A549 (cell line): Measurements from ENCODE around the gene SAMD4B. TPM values are rescaled to one million over a fixed set of nuclear protein-coding genes. Genes with fewer than 3 reads are reported as not detected.

Source experiments
- ATAC-seq, 2 experiments: fragments of 200-7000 bp in 1 of 2; fragments of >200 bp in 1 of 2; cut with Nextera tagmentation in 1 of 2; cut with Tn5 transposase in 1 of 2; 3 replicates each; pipeline versions ENCODE4 v1.8.0 to v1.9.1; 2018 to 2020; ENCODE audit warnings: mild to moderate bottlenecking in 1 of 2, moderate library complexity in 1 of 2
- CTCF ChIA-PET: fragments of 300-600 bp; sonication (Branson Sonifier 250); formaldehyde crosslinking; extraction: SDS; loops from one replicate; lab custom pipeline; 2021; ENCODE audit warnings: antibody characterized with exemption, inconsistent platforms; lab: Yijun Ruan, JAX
- POLR2A ChIA-PET: fragments of 350-600 bp; formaldehyde crosslinking; extraction: SDS; loops from one replicate; lab custom pipeline; 2021; ENCODE audit warnings: antibody characterized with exemption, inconsistent platforms; lab: Yijun Ruan, JAX
- DNase-seq, 2 experiments: peaks; one replicate each; pipeline versions ENCODE4 v3.0.0 to v3.0.0-alpha.2; 2011 to 2016; ENCODE audit warnings: low read depth in 1 of 2, low spot score in 1 of 2
- FAIRE-seq: peaks from 2 replicates; lab custom pipeline; 2011; peaks lifted over from hg19 to GRCh38; lab: Jason Lieb, UNC
- H3K27ac ChIP-seq, 2 experiments: fragments of >200 bp; sonication (Bioruptor Twin); formaldehyde crosslinking; 3 replicates each; pipeline ENCODE4 v1.5.1; 2016 to 2017
- H3K4me1 ChIP-seq: fragments of >200 bp; sonication (Bioruptor Twin); formaldehyde crosslinking; 3 replicates; pipeline ENCODE4 v1.6.1; 2016
- H3K4me2 ChIP-seq: fragments of >200 bp; sonication (Bioruptor Twin); formaldehyde crosslinking; 3 replicates; pipeline ENCODE4 v1.6.1; 2016
- H3K4me3 ChIP-seq: fragments of >200 bp; sonication (Bioruptor Twin); formaldehyde crosslinking; 3 replicates; pipeline ENCODE4 v1.5.1; 2016
- H3K9me3 ChIP-seq: fragments of >200 bp; sonication (Bioruptor Twin); formaldehyde crosslinking; 3 replicates; pipeline ENCODE4 v1.6.1; 2016
- ATOH8 ChIP-seq: fragments of 250-450 bp; sonication (Bioruptor Pico); IDR thresholded peaks from 2 replicates; pipeline ENCODE4 v1.5.0; 2020; ENCODE audit warnings: low read depth, mild to moderate bottlenecking, moderate library complexity
- CBX8 ChIP-seq: fragments of 200-600 bp; sonication (generic); IDR thresholded peaks from 2 replicates; pipeline ENCODE4 v1.6.1; 2016
- CEBPB ChIP-seq, 2 experiments: fragments of >200 bp in 1 of 2; sonication (Bioruptor Twin) in 1 of 2; formaldehyde crosslinking in 1 of 2; IDR thresholded peaks; 2 replicates each; pipeline ENCODE4 v1.6.1; 2012 to 2016
- CHD4 ChIP-seq: fragments of 200-600 bp; sonication (generic); IDR thresholded peaks from 2 replicates; pipeline ENCODE4 v1.6.1; 2016; ENCODE audit warnings: antibody characterized with exemption, mild to moderate bottlenecking, borderline replicate concordance
- FOSB ChIP-seq: fragments of 250-450 bp; sonication (Bioruptor Pico); IDR thresholded peaks from 2 replicates; pipeline ENCODE4 v1.5.0; 2020; ENCODE audit warnings: mild to moderate bottlenecking, moderate library complexity
- GATA3 ChIP-seq: IDR thresholded peaks from 2 replicates; pipeline ENCODE4 v1.6.1; 2012; ENCODE audit warnings: borderline replicate concordance
- HDAC2 ChIP-seq: fragments of 200-600 bp; sonication (generic); IDR thresholded peaks from 2 replicates; pipeline ENCODE4 v1.6.1; 2016
- HOXA7 ChIP-seq: fragments of 250-450 bp; sonication (Bioruptor Pico); IDR thresholded peaks from 2 replicates; pipeline ENCODE4 v1.5.0; 2020; ENCODE audit warnings: mild to moderate bottlenecking, moderate library complexity
- HOXB13 ChIP-seq: fragments of 250-450 bp; sonication (Bioruptor Pico); IDR thresholded peaks from 2 replicates; pipeline ENCODE4 v1.5.0; 2020; ENCODE audit warnings: low read depth, mild to moderate bottlenecking, moderate library complexity
- HOXB5 ChIP-seq: fragments of 250-450 bp; sonication (Bioruptor Pico); IDR thresholded peaks from 2 replicates; pipeline ENCODE4 v1.5.0; 2020; ENCODE audit warnings: mild to moderate bottlenecking, moderate library complexity
- JUN ChIP-seq, 2 experiments: fragments of >200 bp; sonication (Bioruptor Twin); formaldehyde crosslinking; IDR thresholded peaks; 2 replicates in 1 of 2; 3 replicates in 1 of 2; pipeline ENCODE4 v1.6.1; 2016 to 2017
- JUNB ChIP-seq: fragments of >200 bp; sonication (Bioruptor Twin); formaldehyde crosslinking; IDR thresholded peaks from 2 replicates; pipeline ENCODE4 v1.6.1; 2016
- KDM1A ChIP-seq: fragments of 200-600 bp; sonication (generic); IDR thresholded peaks from 2 replicates; pipeline ENCODE4 v1.6.1; 2016; ENCODE audit warnings: low read depth, mild to moderate bottlenecking
- MAFK ChIP-seq: fragments of 450-650 bp; IDR thresholded peaks from 2 replicates; pipeline ENCODE4 v1.6.1; 2014; ENCODE audit not compliant: partially characterized antibody
- MYC ChIP-seq: IDR thresholded peaks from 2 replicates; pipeline ENCODE4 v1.6.1; 2012; ENCODE audit warnings: mild to moderate bottlenecking, inconsistent platforms, low read length, improper control_type of control experiment, borderline replicate concordance
- NPAS2 ChIP-seq: fragments of 250-450 bp; sonication (Bioruptor Pico); IDR thresholded peaks from 2 replicates; pipeline ENCODE4 v1.8.0; 2022; ENCODE audit warnings: mild to moderate bottlenecking, moderate library complexity, borderline replicate concordance
- NR3C1 ChIP-seq: fragments of >200 bp; sonication (Bioruptor Twin); formaldehyde crosslinking; IDR thresholded peaks from 3 replicates; pipeline ENCODE4 v1.6.1; 2017
- POLR2A ChIP-seq: IDR thresholded peaks from 2 replicates; pipeline ENCODE4 v1.6.1; 2012; ENCODE audit warnings: mild to moderate bottlenecking, low read length
- RCOR1 ChIP-seq: fragments of 150-350 bp; IDR thresholded peaks from 2 replicates; pipeline ENCODE4 v1.6.1; 2014; ENCODE audit warnings: antibody characterized with exemption, low read length, low read depth
- SMC3 ChIP-seq: fragments of >200 bp; sonication (Bioruptor Twin); formaldehyde crosslinking; IDR thresholded peaks from 3 replicates; pipeline ENCODE4 v1.6.1; 2018; ENCODE audit warnings: inconsistent platforms
- SREBF2 ChIP-seq: fragments of 450-650 bp; IDR thresholded peaks from 2 replicates; pipeline ENCODE4 v1.6.1; 2014; ENCODE audit warnings: mild to moderate bottlenecking, moderate library complexity
- TFCP2L1 ChIP-seq: fragments of 250-450 bp; sonication (Bioruptor Pico); IDR thresholded peaks from 2 replicates; pipeline ENCODE4 v1.5.0; 2021; ENCODE audit warnings: mild to moderate bottlenecking
- TP53 ChIP-seq: fragments of 250-450 bp; sonication (Bioruptor Pico); IDR thresholded peaks from 2 replicates; pipeline ENCODE4 v1.5.0; 2021; ENCODE audit warnings: mild to moderate bottlenecking, moderate library complexity
- ZC3H11A ChIP-seq: fragments of 450-650 bp; IDR thresholded peaks from 2 replicates; pipeline ENCODE4 v1.6.1; 2014; ENCODE audit warnings: antibody characterized with exemption, mild to moderate bottlenecking
- WGBS: methylation state at CpG from one replicate; pipeline ENCODE4 v1.1.6; 2017; ENCODE audit errors: missing lambda C conversion rate; 5-methylcytosine and 5-hydroxymethylcytosine counted together
- polyA plus RNA-seq, 4 experiments: library from polyadenylated mRNA; depleted of rRNA in 3 of 4; stranded (reverse); fragments of >200 nt; fragmentation: RNase III in 1 of 4; extraction: RNeasy Plus Mini Kit Qiagen cat#74134 plus additional on column Dnase treatment in 1 of 4; gene quantifications; 2 replicates in 3 of 4; 3 replicates in 1 of 4; pipeline ENCODE4 v1.2.3, GENCODE V29; 2011 to 2017
- TF ChIP-seq, protein P1 (sequence below): fragments of 200-600 bp; sonication (generic); IDR thresholded peaks from 2 replicates; pipeline ENCODE4 v1.6.1; 2016; ENCODE audit warnings: antibody characterized with exemption, mild to moderate bottlenecking, moderate library complexity
- TF ChIP-seq, protein P2 (sequence below): fragments of 450-650 bp; IDR thresholded peaks from 2 replicates; pipeline ENCODE4 v1.6.1; 2014; ENCODE audit warnings: antibody characterized with exemption

SAMD4B gene
- polyA plus RNA-seq, 2 of the 4 experiments (the other 2 are of a cell fraction) = 82.1 to 118 TPM

DNA sequence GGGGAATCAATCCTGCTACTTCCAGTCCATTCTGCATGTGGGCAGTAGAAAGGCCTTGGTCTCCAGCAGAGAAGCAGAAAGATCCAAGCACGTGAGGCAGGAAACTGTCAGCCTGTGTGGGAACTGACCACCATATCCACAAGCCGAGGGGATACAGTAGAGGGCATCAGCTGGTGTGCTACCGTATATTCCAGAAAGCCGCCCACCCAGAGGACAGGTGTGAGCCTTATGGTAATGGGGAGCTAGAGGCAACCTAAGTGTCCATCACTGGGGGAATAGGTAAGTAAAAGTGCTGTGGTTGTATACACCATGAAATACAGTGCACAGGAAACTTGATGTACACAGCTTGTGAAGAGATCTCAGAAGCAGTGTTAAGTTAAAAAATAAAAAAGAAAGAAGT is 48.8 kb upstream of the SAMD4B start:
- H3K27ac ChIP-seq = no peak overlapping the region
- H3K9me3 ChIP-seq = peaks cover 9% of the 10 kb centered on the region; the same call in 1 of the 3 replicates
- no peak for FAIRE-seq
- no peak for TF ChIP-seq MYC
- no peak for TF ChIP-seq CHD4
- no peak for TF ChIP-seq NPAS2 (CRISPR knock-in tag)
- no peak for TF ChIP-seq ZC3H11A
- no peak for TF ChIP-seq HOXB5
- no peak for TF ChIP-seq POLR2A
- no peak for TF ChIP-seq SREBF2
- TF ChIP-seq CBX8 = no peak
- TF ChIP-seq, protein P1, sequence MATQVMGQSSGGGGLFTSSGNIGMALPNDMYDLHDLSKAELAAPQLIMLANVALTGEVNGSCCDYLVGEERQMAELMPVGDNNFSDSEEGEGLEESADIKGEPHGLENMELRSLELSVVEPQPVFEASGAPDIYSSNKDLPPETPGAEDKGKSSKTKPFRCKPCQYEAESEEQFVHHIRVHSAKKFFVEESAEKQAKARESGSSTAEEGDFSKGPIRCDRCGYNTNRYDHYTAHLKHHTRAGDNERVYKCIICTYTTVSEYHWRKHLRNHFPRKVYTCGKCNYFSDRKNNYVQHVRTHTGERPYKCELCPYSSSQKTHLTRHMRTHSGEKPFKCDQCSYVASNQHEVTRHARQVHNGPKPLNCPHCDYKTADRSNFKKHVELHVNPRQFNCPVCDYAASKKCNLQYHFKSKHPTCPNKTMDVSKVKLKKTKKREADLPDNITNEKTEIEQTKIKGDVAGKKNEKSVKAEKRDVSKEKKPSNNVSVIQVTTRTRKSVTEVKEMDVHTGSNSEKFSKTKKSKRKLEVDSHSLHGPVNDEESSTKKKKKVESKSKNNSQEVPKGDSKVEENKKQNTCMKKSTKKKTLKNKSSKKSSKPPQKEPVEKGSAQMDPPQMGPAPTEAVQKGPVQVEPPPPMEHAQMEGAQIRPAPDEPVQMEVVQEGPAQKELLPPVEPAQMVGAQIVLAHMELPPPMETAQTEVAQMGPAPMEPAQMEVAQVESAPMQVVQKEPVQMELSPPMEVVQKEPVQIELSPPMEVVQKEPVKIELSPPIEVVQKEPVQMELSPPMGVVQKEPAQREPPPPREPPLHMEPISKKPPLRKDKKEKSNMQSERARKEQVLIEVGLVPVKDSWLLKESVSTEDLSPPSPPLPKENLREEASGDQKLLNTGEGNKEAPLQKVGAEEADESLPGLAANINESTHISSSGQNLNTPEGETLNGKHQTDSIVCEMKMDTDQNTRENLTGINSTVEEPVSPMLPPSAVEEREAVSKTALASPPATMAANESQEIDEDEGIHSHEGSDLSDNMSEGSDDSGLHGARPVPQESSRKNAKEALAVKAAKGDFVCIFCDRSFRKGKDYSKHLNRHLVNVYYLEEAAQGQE = no peak
- no peak for TF ChIP-seq HOXA7
- no peak for TF ChIP-seq HDAC2
- no peak overlapping the region for H3K4me2 ChIP-seq
- CTCF ChIA-PET = interaction anchor here (0.8 to 3.6 kb wide), 7 partner anchors 17 to 323 kb away, joined by 3 to 11 read pairs (median 4); no protein-coding TSS in a partner anchor
- DNase-seq = no peak
- no peak overlapping the region for H3K4me3 ChIP-seq
- no peak for ATAC-seq
- H3K4me1 ChIP-seq = no peaks in the 10 kb centered on the region
- WGBS = 68% methylated on average over 4 of the region's 4 CpGs
- POLR2A ChIA-PET = no interaction called here

DNA sequence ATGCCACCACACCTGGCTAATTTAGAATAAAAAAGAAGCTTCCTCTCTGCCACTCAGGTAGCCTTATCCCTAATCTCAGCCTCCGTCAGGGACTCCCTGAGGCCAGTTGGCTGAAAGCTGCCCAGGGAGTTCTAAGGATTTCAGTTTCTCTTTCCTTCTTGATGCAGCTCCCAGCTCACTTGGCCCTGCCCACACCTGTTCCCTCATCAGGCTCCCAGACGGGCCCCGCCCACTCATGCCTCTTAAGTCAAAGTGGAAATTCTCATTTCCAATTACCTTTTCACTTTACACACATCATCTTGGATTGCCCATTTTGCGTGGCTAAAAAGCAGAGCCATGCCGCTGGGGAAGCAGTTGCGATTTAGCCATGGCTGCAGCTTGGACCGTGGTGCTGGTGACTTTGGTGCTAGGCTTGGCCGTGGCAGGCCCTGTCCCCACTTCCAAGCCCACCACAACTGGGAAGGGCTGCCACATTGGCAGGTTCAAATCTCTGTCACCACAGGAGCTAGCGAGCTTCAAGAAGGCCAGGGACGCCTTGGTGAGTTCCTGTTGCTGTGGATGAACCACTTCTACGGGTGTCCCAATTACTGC is 46.1 kb upstream of the SAMD4B start, which contains the start of gene IFNL1:
IFNL1 (plus strand) TSS at position 353 of the 591 bp plus-strand sequence; CDS start at position 368, 15 bp downstream.
- TF ChIP-seq NR3C1 (no peak), TP53 (no peak), RCOR1 (no peak), GATA3 (no peak)
- TF ChIP-seq, protein P2, sequence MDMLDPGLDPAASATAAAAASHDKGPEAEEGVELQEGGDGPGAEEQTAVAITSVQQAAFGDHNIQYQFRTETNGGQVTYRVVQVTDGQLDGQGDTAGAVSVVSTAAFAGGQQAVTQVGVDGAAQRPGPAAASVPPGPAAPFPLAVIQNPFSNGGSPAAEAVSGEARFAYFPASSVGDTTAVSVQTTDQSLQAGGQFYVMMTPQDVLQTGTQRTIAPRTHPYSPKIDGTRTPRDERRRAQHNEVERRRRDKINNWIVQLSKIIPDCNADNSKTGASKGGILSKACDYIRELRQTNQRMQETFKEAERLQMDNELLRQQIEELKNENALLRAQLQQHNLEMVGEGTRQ = no peak
- no peak for FAIRE-seq
- no peak within 1 kb of the TSS for H3K27ac ChIP-seq
- ChIA-PET POLR2A (no interaction called here), CTCF (interaction anchor here (0.8 to 3.0 kb wide), 13 partner anchors 13 to 334 kb away, joined by 3 to 11 read pairs (median 4); no protein-coding TSS in a partner anchor)
- no peaks in the 10 kb centered on the region for H3K4me1 ChIP-seq
- no peak for DNase-seq
- 0 out of 3 replicates have a peak, but pooled peaks cover 3% of the 10 kb centered on the region for H3K9me3 ChIP-seq
- no peak within 1 kb of the TSS for H3K4me2 ChIP-seq
- WGBS = 69% methylated on average over 11 of the region's 11 CpGs
- peak in 1 of 2 experiments; percentile 30; a peak in 1 of 6 replicates for ATAC-seq
- H3K4me3 ChIP-seq = no peak within 1 kb of the TSS

- ChIA-PET POLR2A (interaction anchor here (0.6 kb wide), 2 partner anchors 10 to 58 kb away, joined by 7 to 8 read pairs; no protein-coding TSS in a partner anchor), CTCF (interaction anchor here (0.8 to 3.0 kb wide), 13 partner anchors 9 to 335 kb away, joined by 3 to 11 read pairs (median 4); no protein-coding TSS in a partner anchor)
- H3K27ac ChIP-seq = no peak overlapping the region
- no peak overlapping the region for H3K4me3 ChIP-seq
- no peak overlapping the region for H3K4me2 ChIP-seq
- H3K9me3 ChIP-seq = no peaks in the 10 kb centered on the region
- no peak for FAIRE-seq
- H3K4me1 ChIP-seq = no peaks in the 10 kb centered on the region
- 53% methylated on average over 4 of the region's 4 CpGs for WGBS
- DNase-seq = no peak
- ATAC-seq = 0 out of 6 replicates have a peak, but pooled peaks of 1 of the 2 experiments have one; percentile 9
- no peak for TF ChIP-seq MAFK
- no peak for TF ChIP-seq HOXB13 (CRISPR knock-in tag)
- no peak for TF ChIP-seq ATOH8 (CRISPR knock-in tag)
- no peak for TF ChIP-seq SMC3
- TF ChIP-seq JUNB = no peak
- TF ChIP-seq POLR2A = no peak
- no peak for TF ChIP-seq FOSB (CRISPR knock-in tag)
- no peak for TF ChIP-seq CEBPB (IDR thresholded peaks at IDR 0.05)
- no peak for TF ChIP-seq KDM1A
- TF ChIP-seq JUN (IDR thresholded peaks at IDR 0.05) = no peak
- TF ChIP-seq HDAC2 = no peak
- no peak for TF ChIP-seq TFCP2L1 (CRISPR knock-in tag)
- TF ChIP-seq CHD4 = no peak
These were observed 45.3 kb upstream of the SAMD4B start for GRCh38 chr19:39296906-39297305.
